Measurements from ENCODE around the gene C20orf96. TPM values are rescaled to one million over a fixed set of nuclear protein-coding genes. Genes with fewer than 3 reads are reported as not detected.

The C20orf96 gene
- total and polyA plus RNA-seq, 2 donors (not counting 1 experiment from before 2014, with no cell fraction given) = 4.7 to 7.5 TPM

DNA sequence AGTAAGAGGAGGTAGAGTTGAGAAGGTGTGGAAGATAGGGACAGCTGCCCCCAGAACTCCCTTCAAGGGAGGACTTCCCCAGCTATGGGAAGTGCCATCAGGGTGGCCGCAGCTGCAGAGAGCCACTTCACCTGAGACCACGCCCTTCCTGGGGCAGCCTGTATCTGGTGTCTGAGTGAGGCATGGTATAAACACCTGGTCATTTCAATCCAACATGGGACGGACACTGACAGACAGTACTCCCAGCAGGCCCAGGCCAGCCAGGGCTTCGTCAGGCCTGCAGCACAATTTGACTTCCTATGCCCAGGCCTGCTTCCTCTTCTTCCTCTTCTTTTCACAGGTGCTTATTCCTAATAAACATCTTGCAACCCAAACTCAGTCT, 39.3 kb upstream of the C20orf96 start:
- intact Hi-C loops (cut with micrococcal nuclease) = loop anchor here (1.0 to 2.0 kb wide), 6 partner anchors 17 to 121 kb away; partner anchors contain the start of genes C20orf96, NRSN2 and ZCCHC3

More for the DNA sequence above, 39.3 kb upstream of the C20orf96 start:
- TF ChIP-seq CTCF (IDR thresholded peaks at IDR 0.05) = no peak
- H3K27me3 Mint-ChIP-seq = no peaks in the 10 kb centered on the region
- POLR2A ChIA-PET = interaction anchor here (1.4 kb wide), 1 partner anchor 31 kb away, joined by 3 read pairs; no protein-coding TSS in a partner anchor
- H3K4me3 ChIP-seq (ENCODE audit: control extremely low read depth in 1 of 5, extremely low read depth in 1 of 5, insufficient read depth in 1 of 5, low read depth in 2 of 5, low read length in 4 of 5) = no peak overlapping the region
- CTCF ChIA-PET = interaction anchor here (0.7 to 6.3 kb wide), 19 partner anchors 9 to 125 kb away, joined by 3 to 89 read pairs (median 7); partner anchors contain the start of genes DEFB132 and NRSN2
- H3K27ac ChIP-seq (ENCODE audit: low read length in 2 of 2) = peak overlapping the region in 1 of 2 donors; percentile 25
- no peak overlapping the region for H3K4me2 ChIP-seq (replicated peaks; ENCODE audit: low read depth, low read length, poor library complexity, severe bottlenecking)
- H3K27me3 ChIP-seq (replicated peaks in 1 of 4; ENCODE audit: control extremely low read depth in 1 of 4, control insufficient read depth in 3 of 4, insufficient read depth in 4 of 4, low read length in 3 of 4) = no peaks in the 10 kb centered on the region
- H3K27ac Mint-ChIP-seq = no peak overlapping the region
- ATAC-seq (ENCODE audit: low read depth) (no peak), DNase-seq (peak; percentile 29)
- H3K9me3 ChIP-seq (ENCODE audit: control extremely low read depth in 1 of 3, control insufficient read depth in 2 of 3, insufficient read depth in 1 of 3, low read length in 2 of 3) = peaks cover 0 to 4% (median 0%) of the 10 kb centered on the region in 3 donors
- H3K4me1 ChIP-seq (ENCODE audit: control insufficient read depth in 2 of 2, insufficient read depth in 2 of 2, low read length in 2 of 2) = peaks cover 22 to 35% of the 10 kb centered on the region in 2 donors
- whole genome bisulfite sequencing (ENCODE audit: insufficient coverage) = 54% methylated on average over 2 of the region's 4 CpGs
- no peak overlapping the region for H3K9ac ChIP-seq (ENCODE audit: low read length)
- H3K36me3 ChIP-seq (replicated peaks in 1 of 2; ENCODE audit: control extremely low read depth in 1 of 2, control insufficient read depth in 1 of 2, extremely low read depth in 1 of 2, insufficient read depth in 2 of 2, low read length in 1 of 2) = peaks cover 0 to 3% of the 10 kb centered on the region in 2 experiments
- no peaks in the 10 kb centered on the region for H3K9me3 Mint-ChIP-seq (ENCODE audit: insufficient read depth)
- H4K20me1 ChIP-seq (ENCODE audit: control insufficient read depth, insufficient read depth, low read length, poor library complexity, severe bottlenecking) = peaks cover 24% of the 10 kb centered on the region
- no peak overlapping the region for H2AFZ ChIP-seq (ENCODE audit: insufficient read depth, low read depth, low read length, poor library complexity, severe bottlenecking)
- no peaks in the 10 kb centered on the region for H3K79me2 ChIP-seq (ENCODE audit: control insufficient read depth, insufficient read depth, low read length)
- H3K4me1 Mint-ChIP-seq = peaks cover 31% of the 10 kb centered on the region
- H3K4me3 Mint-ChIP-seq = no peak overlapping the region
